Ishikawa (cell line): Measurements from ENCODE around the gene MKX.

Experiments used
- CEBPB ChIP-seq: IDR thresholded peaks from 2 replicates; pipeline ENCODE4 v1.6.1; 2012
- CREB1 ChIP-seq: IDR thresholded peaks from 2 replicates; pipeline ENCODE4 v1.6.1; 2012; ENCODE audit warnings: low read depth
- EGR1 ChIP-seq: IDR thresholded peaks from 2 replicates; pipeline ENCODE4 v1.6.1; 2012
- EP300 ChIP-seq: IDR thresholded peaks from 2 replicates; pipeline ENCODE4 v1.6.1; 2012; ENCODE audit warnings: borderline replicate concordance
- FOXM1 ChIP-seq: IDR thresholded peaks from 2 replicates; pipeline ENCODE4 v1.6.1; 2012; ENCODE audit warnings: low read depth, borderline replicate concordance
- NFIC ChIP-seq: IDR thresholded peaks from 2 replicates; pipeline ENCODE4 v1.6.1; 2012
- RAD21 ChIP-seq: IDR thresholded peaks from 2 replicates; pipeline ENCODE4 v1.6.1; 2012; ENCODE audit warnings: low read depth
- TAF1 ChIP-seq: IDR thresholded peaks from 2 replicates; pipeline ENCODE4 v1.6.1; 2012; ENCODE audit warnings: low read depth, mild to moderate bottlenecking
- TCF12 ChIP-seq: IDR thresholded peaks from 2 replicates; pipeline ENCODE4 v1.6.1; 2012; ENCODE audit warnings: low read depth
- TEAD4 ChIP-seq: IDR thresholded peaks from 2 replicates; pipeline ENCODE4 v1.6.1; 2012
- YY1 ChIP-seq: IDR thresholded peaks from 2 replicates; pipeline ENCODE4 v1.6.1; 2012; ENCODE audit warnings: low read depth
- ZBTB7A ChIP-seq: IDR thresholded peaks from 2 replicates; pipeline ENCODE4 v1.6.1; 2012; ENCODE audit warnings: low read depth
- TF ChIP-seq, protein P1 (sequence below): IDR thresholded peaks from 2 replicates; pipeline ENCODE4 v1.6.1; 2012
- TF ChIP-seq, protein P2 (sequence below): IDR thresholded peaks from 2 replicates; pipeline ENCODE4 v1.6.1; 2012; ENCODE audit warnings: low read depth, mild to moderate bottlenecking
- TF ChIP-seq, protein P3 (sequence below): IDR thresholded peaks from 2 replicates; pipeline ENCODE4 v1.6.1; 2012

Gene MKX

DNA sequence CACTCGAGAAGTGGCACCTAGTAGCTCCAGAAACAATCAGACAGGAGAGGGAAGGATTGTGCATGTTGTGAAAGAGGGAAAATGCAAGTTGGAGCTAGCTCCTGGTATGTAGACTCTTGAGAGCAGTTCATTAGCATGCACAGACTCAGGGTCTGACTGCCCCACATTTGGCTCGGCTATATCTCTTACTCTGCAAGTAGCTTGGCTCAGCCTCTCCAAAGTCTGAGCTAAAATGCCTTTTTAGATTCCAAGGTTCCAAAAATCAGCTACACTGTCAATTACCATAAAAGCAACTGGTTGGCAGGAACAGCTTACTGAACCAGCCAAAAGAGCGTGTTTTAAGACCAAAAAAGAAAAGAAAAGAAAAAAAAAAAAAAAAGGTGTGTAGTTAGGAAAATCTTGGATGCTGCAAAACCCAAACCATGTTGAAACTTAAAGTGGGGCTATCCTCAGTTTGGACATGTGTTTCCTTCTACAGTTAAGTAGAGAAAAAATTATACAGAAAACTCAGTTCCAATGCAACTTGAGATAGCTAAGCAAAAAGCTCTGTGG, 65.5 kb downstream of the MKX start:
- TF ChIP-seq ZBTB7A = no peak
- no peak for TF ChIP-seq TEAD4
- TF ChIP-seq, protein P1, sequence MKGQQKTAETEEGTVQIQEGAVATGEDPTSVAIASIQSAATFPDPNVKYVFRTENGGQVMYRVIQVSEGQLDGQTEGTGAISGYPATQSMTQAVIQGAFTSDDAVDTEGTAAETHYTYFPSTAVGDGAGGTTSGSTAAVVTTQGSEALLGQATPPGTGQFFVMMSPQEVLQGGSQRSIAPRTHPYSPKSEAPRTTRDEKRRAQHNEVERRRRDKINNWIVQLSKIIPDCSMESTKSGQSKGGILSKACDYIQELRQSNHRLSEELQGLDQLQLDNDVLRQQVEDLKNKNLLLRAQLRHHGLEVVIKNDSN = no peak
- no peak for TF ChIP-seq YY1
- TF ChIP-seq, protein P2, sequence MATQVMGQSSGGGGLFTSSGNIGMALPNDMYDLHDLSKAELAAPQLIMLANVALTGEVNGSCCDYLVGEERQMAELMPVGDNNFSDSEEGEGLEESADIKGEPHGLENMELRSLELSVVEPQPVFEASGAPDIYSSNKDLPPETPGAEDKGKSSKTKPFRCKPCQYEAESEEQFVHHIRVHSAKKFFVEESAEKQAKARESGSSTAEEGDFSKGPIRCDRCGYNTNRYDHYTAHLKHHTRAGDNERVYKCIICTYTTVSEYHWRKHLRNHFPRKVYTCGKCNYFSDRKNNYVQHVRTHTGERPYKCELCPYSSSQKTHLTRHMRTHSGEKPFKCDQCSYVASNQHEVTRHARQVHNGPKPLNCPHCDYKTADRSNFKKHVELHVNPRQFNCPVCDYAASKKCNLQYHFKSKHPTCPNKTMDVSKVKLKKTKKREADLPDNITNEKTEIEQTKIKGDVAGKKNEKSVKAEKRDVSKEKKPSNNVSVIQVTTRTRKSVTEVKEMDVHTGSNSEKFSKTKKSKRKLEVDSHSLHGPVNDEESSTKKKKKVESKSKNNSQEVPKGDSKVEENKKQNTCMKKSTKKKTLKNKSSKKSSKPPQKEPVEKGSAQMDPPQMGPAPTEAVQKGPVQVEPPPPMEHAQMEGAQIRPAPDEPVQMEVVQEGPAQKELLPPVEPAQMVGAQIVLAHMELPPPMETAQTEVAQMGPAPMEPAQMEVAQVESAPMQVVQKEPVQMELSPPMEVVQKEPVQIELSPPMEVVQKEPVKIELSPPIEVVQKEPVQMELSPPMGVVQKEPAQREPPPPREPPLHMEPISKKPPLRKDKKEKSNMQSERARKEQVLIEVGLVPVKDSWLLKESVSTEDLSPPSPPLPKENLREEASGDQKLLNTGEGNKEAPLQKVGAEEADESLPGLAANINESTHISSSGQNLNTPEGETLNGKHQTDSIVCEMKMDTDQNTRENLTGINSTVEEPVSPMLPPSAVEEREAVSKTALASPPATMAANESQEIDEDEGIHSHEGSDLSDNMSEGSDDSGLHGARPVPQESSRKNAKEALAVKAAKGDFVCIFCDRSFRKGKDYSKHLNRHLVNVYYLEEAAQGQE = no peak
- TF ChIP-seq EGR1 = no peak
- TF ChIP-seq CREB1 = no peak
- no peak for TF ChIP-seq RAD21
- TF ChIP-seq TCF12 = no peak
- TF ChIP-seq EP300 = no peak
- TF ChIP-seq, protein P3, sequence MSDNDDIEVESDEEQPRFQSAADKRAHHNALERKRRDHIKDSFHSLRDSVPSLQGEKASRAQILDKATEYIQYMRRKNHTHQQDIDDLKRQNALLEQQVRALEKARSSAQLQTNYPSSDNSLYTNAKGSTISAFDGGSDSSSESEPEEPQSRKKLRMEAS = no peak
- TF ChIP-seq NFIC = no peak
- no peak for TF ChIP-seq FOXM1
- no peak for TF ChIP-seq CEBPB
- TF ChIP-seq TAF1 = no peak

DNA sequence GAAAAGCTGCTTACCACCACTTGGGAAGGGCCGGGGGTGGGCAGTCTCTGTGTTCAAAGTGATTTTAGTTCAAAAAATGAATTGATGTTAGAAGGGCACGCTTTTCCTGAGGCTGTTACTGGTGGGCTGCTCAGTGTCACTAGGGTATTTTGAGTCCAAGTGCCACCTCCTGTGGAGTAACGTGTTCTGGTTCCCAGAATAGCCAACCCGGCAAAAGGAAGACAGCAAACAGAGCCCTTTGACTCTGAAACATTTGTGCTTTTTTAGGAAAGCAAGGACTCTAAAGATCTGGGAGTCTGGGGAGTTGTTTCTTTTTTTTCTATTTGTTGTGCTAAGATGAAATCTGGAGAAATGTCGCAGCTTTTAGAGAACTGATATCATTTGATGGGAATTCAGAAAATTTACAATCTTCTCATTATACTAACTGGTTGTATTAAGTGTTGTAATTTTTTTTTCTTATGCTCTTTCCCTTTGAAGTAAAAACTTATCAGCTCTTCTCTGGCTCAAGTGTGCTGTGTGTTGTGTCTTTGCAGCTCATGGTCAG, 66.2 kb downstream of the MKX start:
- no peak for TF ChIP-seq CEBPB
- TF ChIP-seq, protein P3 = no peak
- TF ChIP-seq EP300 = no peak
- TF ChIP-seq, protein P2 = no peak
- no peak for TF ChIP-seq YY1
- no peak for TF ChIP-seq TCF12
- TF ChIP-seq EGR1 = no peak
- TF ChIP-seq, protein P1 = no peak

DNA sequence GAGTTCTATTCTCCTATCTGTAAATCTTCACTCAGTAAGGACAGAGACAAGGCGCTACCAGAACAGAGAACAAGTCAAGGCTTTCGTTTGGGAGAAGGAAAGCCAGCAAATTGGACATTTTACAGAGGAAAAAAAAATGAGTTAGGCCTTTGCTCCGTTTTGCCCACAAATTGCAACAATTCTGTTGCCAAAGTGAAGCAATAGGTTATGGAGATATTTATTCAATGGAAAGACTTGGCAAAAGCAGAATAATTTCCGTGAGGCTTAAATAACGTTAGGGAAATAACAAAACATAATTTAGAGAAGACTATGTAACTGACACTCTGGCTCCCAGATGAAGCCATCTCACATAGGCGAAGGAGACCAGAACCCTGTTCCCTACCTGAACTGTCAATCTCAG, 67.5 kb downstream of the MKX start:
- TF ChIP-seq CREB1 (no peak), EP300 (no peak), ZBTB7A (no peak), TCF12 (no peak), FOXM1 (no peak), CEBPB (no peak), NFIC (no peak), TEAD4 (no peak), YY1 (no peak), EGR1 (no peak), TAF1 (no peak), RAD21 (no peak)
- TF ChIP-seq, protein P1 = no peak
- TF ChIP-seq, protein P2 = no peak
- TF ChIP-seq, protein P3 = no peak

DNA sequence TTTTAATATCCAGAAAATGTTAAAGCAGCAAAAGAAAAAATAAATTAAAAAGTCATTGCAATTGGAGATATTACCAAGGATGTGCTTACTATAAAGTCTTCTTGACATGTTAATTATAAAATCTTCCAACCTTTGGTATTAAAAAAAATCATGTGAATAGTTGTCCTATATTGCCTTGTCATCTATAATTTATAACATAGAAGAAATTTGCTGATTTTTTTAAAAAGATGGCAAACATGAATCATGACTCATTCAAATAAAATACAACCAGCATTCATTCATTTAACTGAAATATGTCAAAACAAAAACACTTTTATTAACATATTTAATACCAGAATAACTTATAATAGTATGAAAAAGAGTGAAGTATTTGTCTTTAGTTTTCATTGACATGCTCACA, 72.6 kb downstream of the MKX start:
- TF ChIP-seq TEAD4 (no peak), CREB1 (no peak), NFIC (no peak), EGR1 (no peak), ZBTB7A (no peak)
- TF ChIP-seq, protein P1 = no peak
